ENCODE measurements around the gene NRL.

NRL gene

GRCh38 chr14:24064856-24065255 lies 49.9 kb downstream of the NRL start:
- DNase-seq = no peak

- DNase-seq = peak; percentile 14
Measured at GRCh38 chr14:24064091-24064795, 50.5 kb downstream of the NRL start.

GRCh38 chr14:24063263-24063836 lies 51.4 kb downstream of the NRL start:
- DNase-seq = no peak

- no peak for DNase-seq
Measured at GRCh38 chr14:24062216-24062980, 52.4 kb downstream of the NRL start.

- no peak for DNase-seq
Measured at GRCh38 chr14:24060984-24061913, 53.5 kb downstream of the NRL start.

GRCh38 chr14:24060443-24060842 lies 54.3 kb downstream of the NRL start:
- DNase-seq = no peak

GRCh38 chr14:24059841-24060388 lies 54.8 kb downstream of the NRL start:
- no peak for DNase-seq

GRCh38 chr14:24058951-24059475 lies 55.7 kb downstream of the NRL start:
- no peak for DNase-seq

GRCh38 chr14:24058260-24058950 lies 56.3 kb downstream of the NRL start:
- peak; percentile 80 for DNase-seq

- no peak for DNase-seq
Measured at GRCh38 chr14:24057867-24058259, 56.9 kb downstream of the NRL start.

GRCh38 chr14:24057271-24057670 lies 57.5 kb downstream of the NRL start:
- no peak for DNase-seq

- DNase-seq = no peak
Measured at GRCh38 chr14:24056800-24057184, 58.0 kb downstream of the NRL start.

GRCh38 chr14:24055971-24056799 lies 58.6 kb downstream of the NRL start:
- no peak for DNase-seq

GRCh38 chr14:24054646-24055045 lies 60.1 kb downstream of the NRL start:
- DNase-seq = no peak

GRCh38 chr14:24054324-24054641 lies 60.5 kb downstream of the NRL start:
- no peak for DNase-seq

GRCh38 chr14:24053548-24054323 lies 61.0 kb downstream of the NRL start:
- no peak for DNase-seq

GRCh38 chr14:24052656-24053547 lies 61.8 kb downstream of the NRL start:
- DNase-seq = no peak

GRCh38 chr14:24051789-24052655 lies 62.7 kb downstream of the NRL start, which contains the start of gene CARMIL3:
CARMIL3 (plus strand) TSS chr14:24052009; CDS start chr14:24052154, 145 bp downstream.
- DNase-seq = peak; percentile 92

All from NCI-H69 (cell line).